ENCODE results near the gene TSFM. TPM values are rescaled to one million over a fixed set of nuclear protein-coding genes. Genes with fewer than 3 reads are reported as not detected.

TSFM gene
- 25.8 TPM for total RNA-seq (ENCODE audit: unreplicated experiment)
- long read RNA-seq, transcript TSFM-204 (6 exons, 2,192 nt), result major isoform, 26 of 31 reads
- long read RNA-seq, partial matches to known transcripts, result 0 of 31 reads
- long read RNA-seq, other reads (novel, unspliced or antisense), result 2 of 31 reads

DNA sequence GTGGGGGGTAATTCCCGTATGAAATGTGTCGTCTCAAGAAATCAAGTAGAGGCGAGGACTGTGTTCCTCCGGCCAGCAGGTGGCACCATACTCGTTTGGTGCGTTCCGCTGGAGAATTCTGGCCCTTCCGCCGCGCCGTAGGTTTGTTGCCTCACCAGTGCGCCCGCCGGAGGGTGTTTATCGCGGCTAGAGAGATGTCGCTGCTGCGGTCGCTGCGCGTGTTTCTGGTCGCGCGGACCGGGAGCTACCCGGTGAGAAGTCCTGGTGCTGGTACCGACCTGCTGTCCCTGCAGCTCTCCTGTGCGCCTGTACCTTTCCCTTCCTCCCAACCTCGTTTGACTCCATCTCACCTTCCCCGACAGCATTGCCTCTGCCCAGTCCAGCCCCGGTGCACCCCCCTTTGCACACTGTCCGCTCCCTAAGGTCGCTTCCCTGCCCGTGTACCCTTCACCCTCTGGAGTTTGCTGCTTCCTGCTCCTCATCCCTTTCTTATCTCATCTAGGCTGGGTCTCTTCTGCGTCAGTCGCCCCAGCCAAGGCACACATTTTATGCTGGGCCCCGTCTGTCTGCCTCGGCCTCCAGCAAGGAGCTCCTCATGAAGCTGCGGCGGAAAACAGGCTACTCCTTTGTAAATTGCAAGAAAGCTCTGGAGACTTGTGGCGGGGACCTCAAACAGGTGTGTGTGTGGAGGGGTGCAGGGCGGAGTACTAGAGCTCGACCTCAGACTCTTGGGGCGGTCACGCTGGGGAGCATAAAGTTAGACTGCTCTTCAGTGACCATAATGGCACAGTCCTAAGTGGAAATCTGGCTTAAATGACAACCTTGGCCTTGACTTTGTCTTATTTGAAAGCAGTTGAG lies at the start of gene TSFM:
TSS of gene TSFM (plus strand) at position 180 of the 858 bp plus-strand sequence. CDS start at position 195, 15 bp downstream.
- H3K4me3 Mint-ChIP-seq (ENCODE audit: unreplicated experiment), result peak within 1 kb of the TSS; percentile 100
- TF ChIP-seq, protein P1, sequence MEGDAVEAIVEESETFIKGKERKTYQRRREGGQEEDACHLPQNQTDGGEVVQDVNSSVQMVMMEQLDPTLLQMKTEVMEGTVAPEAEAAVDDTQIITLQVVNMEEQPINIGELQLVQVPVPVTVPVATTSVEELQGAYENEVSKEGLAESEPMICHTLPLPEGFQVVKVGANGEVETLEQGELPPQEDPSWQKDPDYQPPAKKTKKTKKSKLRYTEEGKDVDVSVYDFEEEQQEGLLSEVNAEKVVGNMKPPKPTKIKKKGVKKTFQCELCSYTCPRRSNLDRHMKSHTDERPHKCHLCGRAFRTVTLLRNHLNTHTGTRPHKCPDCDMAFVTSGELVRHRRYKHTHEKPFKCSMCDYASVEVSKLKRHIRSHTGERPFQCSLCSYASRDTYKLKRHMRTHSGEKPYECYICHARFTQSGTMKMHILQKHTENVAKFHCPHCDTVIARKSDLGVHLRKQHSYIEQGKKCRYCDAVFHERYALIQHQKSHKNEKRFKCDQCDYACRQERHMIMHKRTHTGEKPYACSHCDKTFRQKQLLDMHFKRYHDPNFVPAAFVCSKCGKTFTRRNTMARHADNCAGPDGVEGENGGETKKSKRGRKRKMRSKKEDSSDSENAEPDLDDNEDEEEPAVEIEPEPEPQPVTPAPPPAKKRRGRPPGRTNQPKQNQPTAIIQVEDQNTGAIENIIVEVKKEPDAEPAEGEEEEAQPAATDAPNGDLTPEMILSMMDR (IDR thresholded peaks at IDR 0.05; ENCODE audit: unreplicated experiment), result peak; percentile 83
- H3K36me3 Mint-ChIP-seq (ENCODE audit: low read depth, unreplicated experiment), result peaks cover 30% of the 10 kb centered on the region
- peaks cover 15% of the 10 kb centered on the region for H3K4me1 Mint-ChIP-seq (ENCODE audit: unreplicated experiment)
- H3K27me3 Mint-ChIP-seq (ENCODE audit: unreplicated experiment), result peaks cover 2% of the 10 kb centered on the region
- DNase-seq (ENCODE audit: low spot score), result peak; percentile 95
- no peaks in the 10 kb centered on the region for H3K9me3 Mint-ChIP-seq (ENCODE audit: unreplicated experiment)
- peak within 1 kb of the TSS; percentile 61 for H3K27ac Mint-ChIP-seq (ENCODE audit: unreplicated experiment)

DNA sequence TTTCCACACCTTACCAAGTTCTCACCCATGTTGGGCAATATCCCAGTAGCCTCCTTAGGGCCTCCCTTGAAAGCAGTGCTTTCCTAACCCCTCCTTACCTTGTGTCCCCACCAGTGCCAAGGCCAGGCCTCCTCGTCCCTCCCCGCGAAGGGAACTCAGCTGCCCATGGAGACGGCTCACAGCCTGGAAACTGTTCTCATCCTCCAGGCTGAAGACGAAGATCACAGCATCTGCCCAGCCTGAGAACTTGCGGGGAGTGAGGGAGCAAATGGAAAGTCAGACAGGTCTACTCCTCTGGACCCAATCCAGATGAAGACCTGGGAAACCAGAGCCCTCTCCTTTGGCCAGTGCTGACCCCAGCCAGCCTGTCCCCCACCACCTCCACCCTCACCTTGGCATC lies 48.7 kb upstream of the TSFM start:
- Mint-ChIP-seq H3K4me1 (ENCODE audit: unreplicated experiment) (peaks cover 22% of the 10 kb centered on the region), H3K9me3 (ENCODE audit: unreplicated experiment) (no peaks in the 10 kb centered on the region), H3K27me3 (ENCODE audit: unreplicated experiment) (peaks cover 36% of the 10 kb centered on the region), H3K4me3 (ENCODE audit: unreplicated experiment) (no peak overlapping the region), H3K27ac (ENCODE audit: unreplicated experiment) (no peak overlapping the region), H3K36me3 (ENCODE audit: low read depth, unreplicated experiment) (peaks cover 26% of the 10 kb centered on the region)
- TF ChIP-seq, protein P1 (IDR thresholded peaks at IDR 0.05; ENCODE audit: unreplicated experiment), result no peak
- DNase-seq (ENCODE audit: low spot score), result no peak

DNA sequence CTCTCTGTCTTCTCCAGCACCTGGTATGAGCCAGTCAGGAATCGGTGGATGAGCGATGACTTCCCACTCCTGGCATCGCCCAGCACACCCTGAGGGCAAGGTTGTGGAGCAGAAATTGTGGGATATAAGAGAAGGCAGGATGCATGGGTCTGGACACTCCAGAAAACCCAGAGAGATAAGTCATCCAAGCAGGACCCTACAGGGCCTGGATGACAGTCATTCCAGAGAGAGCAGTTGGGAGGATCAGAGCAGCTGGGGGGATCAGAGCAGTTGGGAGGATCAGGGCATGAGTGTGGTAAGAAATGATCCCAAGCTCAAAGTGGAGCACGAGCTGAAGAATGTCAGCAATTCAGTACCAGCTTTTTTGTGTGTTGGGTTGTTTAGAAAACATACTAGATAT lies 48.0 kb upstream of the TSFM start:
- Mint-ChIP-seq H3K27me3 (ENCODE audit: unreplicated experiment) (peaks cover 37% of the 10 kb centered on the region), H3K4me1 (ENCODE audit: unreplicated experiment) (peaks cover 27% of the 10 kb centered on the region), H3K9me3 (ENCODE audit: unreplicated experiment) (no peaks in the 10 kb centered on the region), H3K4me3 (ENCODE audit: unreplicated experiment) (peak overlapping the region; percentile 82), H3K36me3 (ENCODE audit: low read depth, unreplicated experiment) (peaks cover 32% of the 10 kb centered on the region), H3K27ac (ENCODE audit: unreplicated experiment) (peak overlapping the region; percentile 58)
- no peak for DNase-seq (ENCODE audit: low spot score)
- TF ChIP-seq, protein P1 (IDR thresholded peaks at IDR 0.05; ENCODE audit: unreplicated experiment), result no peak

DNA sequence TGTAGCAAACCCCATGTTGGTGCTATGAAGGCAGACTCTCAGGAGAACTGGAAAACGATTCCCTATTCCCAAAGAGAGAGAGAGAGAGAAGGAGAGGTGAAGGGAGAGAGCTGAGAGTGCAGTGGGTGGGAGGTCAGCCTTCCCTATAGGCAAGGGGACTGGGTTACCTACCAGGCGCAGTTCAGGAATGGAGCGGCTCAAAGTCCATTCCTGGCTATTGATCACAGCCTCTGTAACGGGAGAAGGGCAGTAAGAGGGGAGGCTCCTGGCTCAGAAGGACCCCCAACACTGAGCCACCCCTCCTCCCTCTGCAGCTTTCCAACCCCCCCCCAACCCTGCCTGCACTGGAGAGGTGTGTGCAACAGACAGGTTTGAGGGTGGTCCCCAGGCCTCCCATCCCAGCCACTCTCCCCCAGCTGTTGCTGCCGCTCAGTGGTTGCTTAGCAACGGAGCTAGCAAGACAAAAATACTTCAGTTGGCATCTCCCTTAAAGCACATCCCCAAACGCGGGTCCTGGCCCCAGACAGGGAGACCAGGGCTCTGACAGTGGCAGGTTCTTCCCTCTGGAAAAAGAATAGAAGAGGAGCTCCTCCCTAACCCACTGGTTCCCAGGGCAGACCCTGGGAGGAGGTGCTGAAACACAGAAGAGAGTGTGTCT lies 47.3 kb upstream of the TSFM start:
- Mint-ChIP-seq H3K27ac (ENCODE audit: unreplicated experiment) (peak overlapping the region; percentile 58), H3K9me3 (ENCODE audit: unreplicated experiment) (no peaks in the 10 kb centered on the region), H3K36me3 (ENCODE audit: low read depth, unreplicated experiment) (peaks cover 32% of the 10 kb centered on the region), H3K4me3 (ENCODE audit: unreplicated experiment) (peak overlapping the region; percentile 82), H3K27me3 (ENCODE audit: unreplicated experiment) (peaks cover 33% of the 10 kb centered on the region), H3K4me1 (ENCODE audit: unreplicated experiment) (peaks cover 27% of the 10 kb centered on the region)
- no peak for DNase-seq (ENCODE audit: low spot score)
- TF ChIP-seq, protein P1 (IDR thresholded peaks at IDR 0.05; ENCODE audit: unreplicated experiment), result no peak
